ENCODE measurements around the gene KCNMA1.

- no peak for TF ChIP-seq GATA2 (IDR thresholded peaks at IDR 0.05; ENCODE audit: low read depth, low read length)
- TF ChIP-seq GATA3 (IDR thresholded peaks at IDR 0.05; ENCODE audit: low read depth, low read length) = no peak
Observed at GRCh38 chr10:77110757-77111156, 526.9 kb downstream of the KCNMA1 start.

All from SH-SY5Y (cell line).